H1 (cell line): ENCODE data around the gene HUWE1. TPM values are rescaled to one million over a fixed set of nuclear protein-coding genes. Genes with fewer than 3 reads are reported as not detected.

Experiments
- CTCF ChIA-PET: fragments of 300-600 bp; sonication (Branson Sonifier 250); formaldehyde crosslinking; loops from one replicate; lab custom pipeline; 2021; ENCODE audit not compliant: partially characterized antibody; lab: Charles Lee
- POLR2A ChIA-PET: fragments of 300-600 bp; sonication (Branson Sonifier 250); formaldehyde crosslinking; loops from one replicate; lab custom pipeline; 2021; ENCODE audit warnings: inconsistent platforms; ENCODE audit not compliant: partially characterized antibody; lab: Charles Lee
- DNase-seq, 2 experiments: peaks; one replicate each; pipeline versions ENCODE4 v3.0.0 to v3.0.0-alpha.2; 2010 to 2022; ENCODE audit warnings: low spot score in 2 of 2, low read depth in 1 of 2, mixed read lengths in 1 of 2
- FAIRE-seq: peaks from 2 replicates; lab custom pipeline; 2011; peaks lifted over from hg19 to GRCh38; lab: Jason Lieb, UNC
- H2AFZ ChIP-seq: 2 replicates; pipeline ENCODE4 v1.8.1; 2012; ENCODE audit warnings: low read length, inconsistent platforms
- H2AK5ac ChIP-seq: 2 replicates; pipeline ENCODE4 v1.6.1; 2013; ENCODE audit warnings: low read depth, low read length
- H2BK120ac ChIP-seq: replicated peaks from 2 replicates; pipeline ENCODE3; 2013; ENCODE audit warnings: low read depth, low read length, inconsistent platforms
- H2BK12ac ChIP-seq: 2 replicates; pipeline ENCODE4 v1.6.1; 2013; ENCODE audit warnings: low read depth, low read length
- H2BK15ac ChIP-seq: 2 replicates; pipeline ENCODE4 v1.6.1; 2013; ENCODE audit warnings: low read length
- H2BK20ac ChIP-seq: 2 replicates; pipeline ENCODE4 v1.6.1; 2013; ENCODE audit warnings: low read length
- H2BK5ac ChIP-seq: 2 replicates; pipeline ENCODE4 v1.6.1; 2013; ENCODE audit warnings: low read depth, low read length
- H3K14ac ChIP-seq: 2 replicates; pipeline ENCODE4 v1.6.1; 2013; ENCODE audit warnings: inconsistent platforms; ENCODE audit not compliant: insufficient read length
- H3K18ac ChIP-seq: 2 replicates; pipeline ENCODE4 v1.6.1; 2013; ENCODE audit warnings: low read length; ENCODE audit errors: extremely low read depth
- H3K23ac ChIP-seq: 2 replicates; pipeline ENCODE4 v1.6.1; 2013; ENCODE audit warnings: inconsistent platforms; ENCODE audit not compliant: insufficient read length
- H3K23me2 ChIP-seq: 2 replicates; pipeline ENCODE4 v1.6.1; 2013; ENCODE audit warnings: low read depth, low read length
- H3K27ac ChIP-seq: 2 replicates; pipeline ENCODE4 v1.6.1; 2011; ENCODE audit warnings: low read depth, low read length, inconsistent platforms
- H3K27me3 ChIP-seq, 4 experiments: replicated peaks in 1 of 4; 1 replicate in 1 of 4; 2 replicates in 3 of 4; pipeline versions ENCODE4 v1.6.1 to v1.8.1; 2011 to 2013; ENCODE audit warnings: low read length in 3 of 4, mild to moderate bottlenecking in 3 of 4, inconsistent platforms in 2 of 4, mixed read lengths in 2 of 4, moderate library complexity in 1 of 4; ENCODE audit not compliant: control insufficient read depth in 3 of 4, insufficient read depth in 3 of 4; ENCODE audit errors: extremely low read depth in 1 of 4
- H3K36me3 ChIP-seq, 4 experiments: 2 replicates each; pipeline versions ENCODE4 v1.6.1 to v1.8.1; 2011 to 2013; ENCODE audit warnings: mild to moderate bottlenecking in 4 of 4, low read length in 3 of 4, moderate library complexity in 2 of 4, control low read depth in 1 of 4, inconsistent platforms in 1 of 4; ENCODE audit not compliant: insufficient read depth in 4 of 4, control insufficient read depth in 2 of 4
- H3K4ac ChIP-seq: replicated peaks from 2 replicates; pipeline ENCODE3; 2013; ENCODE audit warnings: low read length, low read depth, mixed read lengths, inconsistent platforms; ENCODE audit not compliant: insufficient read length
- H3K4me1 ChIP-seq, 4 experiments: replicated peaks in 1 of 4; 1 replicate in 1 of 4; 2 replicates in 3 of 4; pipeline versions ENCODE4 v1.6.1 to v1.8.1; 2011 to 2013; ENCODE audit warnings: low read length in 3 of 4, inconsistent platforms in 2 of 4, mixed read lengths in 1 of 4; ENCODE audit not compliant: insufficient read depth in 4 of 4, control insufficient read depth in 3 of 4
- H3K4me2 ChIP-seq, 2 experiments: 2 replicates each; pipeline versions ENCODE4 v1.6.1 to v1.8.1; 2011 to 2013; ENCODE audit warnings: low read depth in 2 of 2, low read length in 2 of 2, control low read depth in 1 of 2, inconsistent platforms in 1 of 2, mild to moderate bottlenecking in 1 of 2; ENCODE audit not compliant: insufficient read depth in 1 of 2
- H3K4me3 ChIP-seq, 4 experiments: fragments of 200-600, 300-600 bp in 1 of 4; sonication (generic), shearing (Covaris generic), sonication (Bioruptor Twin) in 1 of 4; 2 replicates each; pipeline versions ENCODE4 v1.5.1 to v1.8.1; 2011 to 2016; ENCODE audit warnings: low read length in 4 of 4, low read depth in 3 of 4, control low read depth in 2 of 4, inconsistent platforms in 2 of 4, mild to moderate bottlenecking in 2 of 4, mixed read lengths in 1 of 4, moderate library complexity in 1 of 4; ENCODE audit not compliant: insufficient read depth in 2 of 4; ENCODE audit errors: extremely low read depth in 1 of 4
- H3K56ac ChIP-seq: replicated peaks from 2 replicates; pipeline ENCODE3; 2013; ENCODE audit warnings: low read depth, mild to moderate bottlenecking, mixed read lengths, low read length, inconsistent platforms; ENCODE audit not compliant: insufficient read length
- H3K79me1 ChIP-seq: 2 replicates; pipeline ENCODE4 v1.6.1; 2013; ENCODE audit warnings: low read depth, low read length, control low read depth
- H3K79me2 ChIP-seq, 2 experiments: 2 replicates each; pipeline versions ENCODE4 v1.6.1 to v1.8.1; 2012 to 2013; ENCODE audit warnings: low read length in 2 of 2, mild to moderate bottlenecking in 2 of 2, inconsistent platforms in 1 of 2; ENCODE audit not compliant: insufficient read depth in 2 of 2, control insufficient read depth in 1 of 2
- H3K9ac ChIP-seq, 4 experiments: replicated peaks in 1 of 4; 1 replicate in 1 of 4; 2 replicates in 3 of 4; pipeline versions ENCODE4 v1.6.1 to v1.8.1; 2011 to 2013; ENCODE audit warnings: low read depth in 3 of 4, low read length in 3 of 4, control low read depth in 2 of 4, mild to moderate bottlenecking in 2 of 4, moderate library complexity in 2 of 4, inconsistent platforms in 1 of 4; ENCODE audit errors: extremely low read depth in 1 of 4
- H3K9me3 ChIP-seq, 2 experiments: 2 replicates each; pipeline versions ENCODE4 v1.6.1 to v1.8.1; 2012 to 2013; ENCODE audit warnings: mild to moderate bottlenecking in 2 of 2, moderate library complexity in 2 of 2, control low read depth in 1 of 2, inconsistent platforms in 1 of 2, low read depth in 1 of 2, low read length in 1 of 2, mixed read lengths in 1 of 2; ENCODE audit not compliant: insufficient read depth in 2 of 2
- H4K20me1 ChIP-seq, 2 experiments: replicated peaks in 1 of 2; 2 replicates each; pipeline versions ENCODE3 to v1.8.1; 2011 to 2013; ENCODE audit warnings: inconsistent platforms in 2 of 2, low read length in 2 of 2, mild to moderate bottlenecking in 1 of 2; ENCODE audit not compliant: insufficient read depth in 2 of 2, control insufficient read depth in 1 of 2
- H4K5ac ChIP-seq: 2 replicates; pipeline ENCODE4 v1.6.1; 2013; ENCODE audit warnings: low read length, low read depth, mixed read lengths, inconsistent platforms; ENCODE audit not compliant: insufficient read length
- H4K8ac ChIP-seq: 2 replicates; pipeline ENCODE4 v1.8.0; 2013; ENCODE audit warnings: mild to moderate bottlenecking, moderate library complexity, low read length, inconsistent platforms; ENCODE audit not compliant: insufficient read depth; ENCODE audit errors: extremely low read depth
- H4K91ac ChIP-seq: replicated peaks from 2 replicates; pipeline ENCODE3; 2013; ENCODE audit warnings: low read length, mixed read lengths, inconsistent platforms; ENCODE audit not compliant: insufficient read length
- ASH2L ChIP-seq: fragments of 200-600, 300-600 bp; sonication (generic); IDR thresholded peaks from one replicate; pipeline ENCODE4 v1.7.1; 2017; ENCODE audit warnings: low read length
- CBX5 ChIP-seq: fragments of 300-800, 300-1000 bp; sonication (generic); IDR thresholded peaks from 2 replicates; pipeline ENCODE4 v1.7.1; 2016; ENCODE audit warnings: antibody characterized with exemption, low read length, low read depth
- CBX8 ChIP-seq: fragments of 300-800, 300-1000 bp; sonication (generic); IDR thresholded peaks from 2 replicates; pipeline ENCODE4 v1.7.1; 2016; ENCODE audit warnings: low read depth, low read length, borderline replicate concordance
- CHD1 ChIP-seq: IDR thresholded peaks from 2 replicates; pipeline ENCODE4 v1.6.1; 2012; ENCODE audit warnings: low read depth, low read length, improper control_type of control experiment
- GABPA ChIP-seq: IDR thresholded peaks from 2 replicates; pipeline ENCODE4 v1.6.1; 2011; ENCODE audit warnings: mild to moderate bottlenecking, low read length, moderate library complexity, borderline replicate concordance; ENCODE audit not compliant: insufficient read depth
- HDAC2 ChIP-seq, 2 experiments: fragments of 300-600 bp in 1 of 2; sonication (generic) in 1 of 2; IDR thresholded peaks; 2 replicates each; pipeline ENCODE4 v1.6.1; 2011 to 2012; ENCODE audit warnings: low read depth in 2 of 2, low read length in 2 of 2, mild to moderate bottlenecking in 2 of 2, moderate library complexity in 2 of 2, borderline replicate concordance in 1 of 2, inconsistent platforms in 1 of 2
- NRF1 ChIP-seq: IDR thresholded peaks from 2 replicates; pipeline ENCODE4 v1.6.1; 2011; ENCODE audit warnings: mild to moderate bottlenecking, low read depth, low read length, improper control_type of control experiment
- PHF8 ChIP-seq: fragments of 200-600 bp; sonication (generic); conservative IDR thresholded peaks from 2 replicates; pipeline ENCODE4 v1.7.1; 2012; ENCODE audit warnings: low read depth, mild to moderate bottlenecking, inconsistent platforms, low read length, moderate library complexity
- SRF ChIP-seq: IDR thresholded peaks from 2 replicates; pipeline ENCODE4 v1.6.1; 2011; ENCODE audit warnings: mild to moderate bottlenecking, low read depth, low read length, moderate library complexity
- WGBS, 2 experiments: shearing (Covaris generic) in 1 of 2; methylation state at CpG; one replicate each; pipeline versions ENCODE4 v1.1.6 to v1.1.7; 2013 to 2015; ENCODE audit warnings: low lambda C conversion rate in 2 of 2, mixed read lengths in 2 of 2, inconsistent platforms in 1 of 2, low coverage in 1 of 2, missing lambda C conversion rate in 1 of 2; ENCODE audit not compliant: insufficient replicate concordance in 2 of 2, insufficient coverage in 1 of 2, insufficient read length in 1 of 2; ENCODE audit errors: extremely low coverage in 1 of 2, missing lambda C conversion rate in 1 of 2; 5-methylcytosine and 5-hydroxymethylcytosine counted together
- polyA plus RNA-seq, 7 experiments: library from polyadenylated mRNA; depleted of rRNA in 3 of 7; stranded (reverse) in 5 of 7; unstranded in 2 of 7; fragments of >200 nt in 5 of 7; fragments of 200-250 nt in 2 of 7; gene quantifications; 1 replicate in 5 of 7; 2 replicates in 1 of 7; 4 replicates in 1 of 7; pipeline versions ENCODE4 v1.2.1 to v1.2.3, GENCODE V29; 2011 to 2013; ENCODE audit warnings: missing spikeins in 2 of 7, mixed read lengths in 2 of 7
- total RNA-seq: library from RNA; stranded (reverse); fragmentation: NEBNext Ultra II Directional; extraction: Animal tissue kit (Norgen Biotek cat#: 25700); gene quantifications from 2 replicates; pipeline ENCODE4 v1.2.1, GENCODE V29; 2021
- TF ChIP-seq, protein P1 (sequence below): IDR thresholded peaks from 2 replicates; pipeline ENCODE4 v1.6.1; 2012; ENCODE audit warnings: low read length, inconsistent platforms
- TF ChIP-seq, protein P2 (sequence below): IDR thresholded peaks from 2 replicates; pipeline ENCODE4 v1.6.1; 2012; ENCODE audit warnings: inconsistent platforms
- TF ChIP-seq, protein P3 (sequence below): IDR thresholded peaks from 2 replicates; pipeline ENCODE4 v1.6.1; 2011; ENCODE audit warnings: low read depth, mild to moderate bottlenecking, low read length; ENCODE audit not compliant: insufficient read depth

HUWE1 gene
- total and polyA plus RNA-seq, 2 of the 8 experiments (the other 6 are each of a cell fraction or from before 2014, with no cell fraction given), result 114 to 252 TPM

DNA sequence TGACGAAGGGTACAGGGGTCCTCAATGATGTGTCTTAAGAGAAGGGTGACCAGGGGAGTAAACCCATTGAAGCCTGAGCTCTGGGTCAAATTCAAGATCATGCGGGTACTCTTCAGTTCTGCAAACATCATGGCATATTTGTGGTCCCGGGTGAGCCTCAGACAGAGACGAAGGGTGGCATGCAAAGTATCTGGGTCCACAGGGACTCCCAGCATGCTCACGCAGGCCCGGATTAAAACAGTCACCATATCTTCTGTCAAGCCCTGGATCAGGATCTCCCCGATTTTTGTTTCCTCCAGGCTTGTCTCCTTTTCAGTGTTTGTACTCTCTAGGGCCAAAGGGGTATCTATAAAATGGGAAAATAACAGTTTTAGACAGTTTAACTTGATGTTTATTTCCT lies 102.9 kb downstream of the HUWE1 start:
- no peak overlapping the region for H3K4ac ChIP-seq
- H3K79me2 ChIP-seq, result no peaks in the 10 kb centered on the region
- H3K79me1 ChIP-seq, result no peaks in the 10 kb centered on the region
- no peak overlapping the region for H3K14ac ChIP-seq
- no peak overlapping the region for H2AFZ ChIP-seq
- no peak overlapping the region for H3K4me3 ChIP-seq
- no peaks in the 10 kb centered on the region for H3K27me3 ChIP-seq
- FAIRE-seq (no peak), DNase-seq (no peak)
- POLR2A ChIA-PET, result no interaction called here
- H2BK20ac ChIP-seq, result no peak overlapping the region
- no peak overlapping the region for H4K91ac ChIP-seq
- no peak overlapping the region for H2BK12ac ChIP-seq
- no peaks in the 10 kb centered on the region for H4K20me1 ChIP-seq
- peaks cover 0 to 4% of the 10 kb centered on the region in 2 experiments; a peak in 2 of 4 replicates for H3K9me3 ChIP-seq
- H3K4me2 ChIP-seq, result no peak overlapping the region
- H3K56ac ChIP-seq, result no peak overlapping the region
- H2AK5ac ChIP-seq, result no peak overlapping the region
- no peak overlapping the region for H2BK5ac ChIP-seq
- no peak overlapping the region for H4K5ac ChIP-seq
- H3K23me2 ChIP-seq, result no peaks in the 10 kb centered on the region
- no peaks in the 10 kb centered on the region for H3K4me1 ChIP-seq
- H3K9ac ChIP-seq, result no peak overlapping the region
- H2BK15ac ChIP-seq, result no peak overlapping the region
- no peak overlapping the region for H3K18ac ChIP-seq
- H2BK120ac ChIP-seq, result no peak overlapping the region
- H4K8ac ChIP-seq, result no peak overlapping the region; the same call in 1 of the 2 replicates
- peaks cover 28 to 85% (median 56%) of the 10 kb centered on the region in 4 experiments for H3K36me3 ChIP-seq
- no peak overlapping the region for H3K27ac ChIP-seq
- no peak overlapping the region for H3K23ac ChIP-seq
- WGBS, 2 experiments, result 94% methylated on average over 7 of the region's 7 CpGs; no CpG with 5 or more reads in 1 of the 2 experiments
- CTCF ChIA-PET, result no interaction called here
- TF ChIP-seq PHF8, result no peak
- TF ChIP-seq CBX8, result no peak
- no peak for TF ChIP-seq CBX5
- no peak for TF ChIP-seq NRF1
- TF ChIP-seq, protein P1, sequence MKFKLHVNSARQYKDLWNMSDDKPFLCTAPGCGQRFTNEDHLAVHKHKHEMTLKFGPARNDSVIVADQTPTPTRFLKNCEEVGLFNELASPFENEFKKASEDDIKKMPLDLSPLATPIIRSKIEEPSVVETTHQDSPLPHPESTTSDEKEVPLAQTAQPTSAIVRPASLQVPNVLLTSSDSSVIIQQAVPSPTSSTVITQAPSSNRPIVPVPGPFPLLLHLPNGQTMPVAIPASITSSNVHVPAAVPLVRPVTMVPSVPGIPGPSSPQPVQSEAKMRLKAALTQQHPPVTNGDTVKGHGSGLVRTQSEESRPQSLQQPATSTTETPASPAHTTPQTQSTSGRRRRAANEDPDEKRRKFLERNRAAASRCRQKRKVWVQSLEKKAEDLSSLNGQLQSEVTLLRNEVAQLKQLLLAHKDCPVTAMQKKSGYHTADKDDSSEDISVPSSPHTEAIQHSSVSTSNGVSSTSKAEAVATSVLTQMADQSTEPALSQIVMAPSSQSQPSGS, result no peak
- TF ChIP-seq CHD1, result no peak
- TF ChIP-seq SRF, result no peak
- no peak for TF ChIP-seq GABPA
- TF ChIP-seq ASH2L, result no peak
- TF ChIP-seq HDAC2 (IDR thresholded peaks at IDR 0.05; ENCODE audit: borderline replicate concordance in 1 of 2, low read depth in 2 of 2, low read length in 2 of 2), result no peak
- TF ChIP-seq, protein P2, sequence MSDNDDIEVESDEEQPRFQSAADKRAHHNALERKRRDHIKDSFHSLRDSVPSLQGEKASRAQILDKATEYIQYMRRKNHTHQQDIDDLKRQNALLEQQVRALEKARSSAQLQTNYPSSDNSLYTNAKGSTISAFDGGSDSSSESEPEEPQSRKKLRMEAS, result no peak
- TF ChIP-seq, protein P3, sequence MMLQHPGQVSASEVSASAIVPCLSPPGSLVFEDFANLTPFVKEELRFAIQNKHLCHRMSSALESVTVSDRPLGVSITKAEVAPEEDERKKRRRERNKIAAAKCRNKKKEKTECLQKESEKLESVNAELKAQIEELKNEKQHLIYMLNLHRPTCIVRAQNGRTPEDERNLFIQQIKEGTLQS, result no peak
